ELF-1 (cell line): ENCODE measurements around the gene YEATS2.

Experiments used
- DNase-seq: peaks from one replicate; pipeline ENCODE4 v3.0.0-alpha.2; 2016; ENCODE audit warnings: low read depth, low spot score

Gene YEATS2

DNA sequence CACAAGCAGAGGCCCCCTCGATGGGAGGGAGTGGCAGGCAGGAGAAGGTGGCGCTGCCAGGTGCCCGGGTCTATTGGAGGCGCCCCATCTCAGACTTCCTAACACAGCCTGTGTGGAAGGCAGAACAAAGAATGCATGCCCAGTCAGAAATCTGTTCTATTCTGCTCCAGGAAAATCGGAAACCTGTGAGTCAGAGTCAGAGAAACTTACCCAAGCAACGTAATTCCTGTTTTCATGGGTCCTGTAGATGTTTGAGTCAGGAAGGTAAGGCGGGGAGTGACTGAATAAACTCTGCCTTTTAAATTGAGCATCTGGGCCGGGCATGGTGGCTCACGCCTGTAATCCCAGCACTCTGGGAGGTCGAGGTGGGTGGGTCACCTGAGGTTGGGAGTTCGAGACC is 114.0 kb downstream of the YEATS2 start:
- no peak for DNase-seq

DNA sequence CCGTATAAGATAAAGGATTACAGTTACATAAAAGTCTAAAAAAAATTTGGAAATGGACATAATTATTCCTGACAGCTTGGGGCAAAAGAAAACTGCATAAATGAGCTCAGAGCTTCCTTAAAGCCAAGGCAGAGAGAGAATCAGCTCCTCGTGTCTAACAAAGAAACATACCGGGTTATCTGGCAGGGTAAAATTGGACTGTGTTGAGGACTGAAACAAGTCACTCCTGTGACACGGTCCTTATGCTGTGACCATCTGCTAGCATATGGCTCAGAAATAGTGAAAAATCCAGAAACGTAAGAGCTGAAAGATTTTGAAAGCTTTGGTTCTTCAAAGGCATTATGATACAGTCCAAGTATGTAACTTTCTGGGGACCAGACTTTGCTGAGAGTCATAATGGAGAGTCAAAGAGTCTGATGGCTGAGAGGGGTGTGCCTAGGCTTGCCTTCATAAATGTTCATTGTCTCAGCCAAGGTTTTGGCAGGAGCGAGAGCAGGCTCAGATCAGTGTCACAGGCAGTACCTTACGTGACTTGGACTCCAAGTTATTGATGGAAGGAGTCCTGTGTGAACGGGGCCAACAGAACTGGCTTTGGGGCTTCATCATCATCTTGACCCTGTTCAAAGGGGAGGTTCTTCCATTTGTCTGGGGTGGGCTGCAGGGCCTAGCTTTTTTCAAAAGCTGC is 115.3 kb downstream of the YEATS2 start:
- DNase-seq = no peak

DNA sequence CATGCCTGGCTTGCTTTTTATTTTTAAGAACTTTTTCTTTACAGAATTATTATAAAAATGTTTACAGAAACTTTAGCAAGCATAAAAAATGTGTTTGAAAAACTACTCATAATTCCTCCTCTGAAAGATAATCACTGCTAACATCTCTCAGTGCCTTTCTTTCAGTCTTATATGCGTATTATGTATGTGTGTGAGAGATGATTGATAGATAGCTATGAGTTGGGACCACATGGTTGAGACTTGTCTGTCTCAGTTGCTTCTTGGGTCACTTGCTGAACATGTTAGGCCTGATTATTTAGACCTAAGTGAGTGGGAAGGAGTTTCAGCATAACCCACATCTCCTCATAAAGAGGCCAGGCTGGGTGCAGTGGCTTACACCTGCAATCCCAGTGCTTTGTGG is 116.6 kb downstream of the YEATS2 start:
- DNase-seq = no peak

DNA sequence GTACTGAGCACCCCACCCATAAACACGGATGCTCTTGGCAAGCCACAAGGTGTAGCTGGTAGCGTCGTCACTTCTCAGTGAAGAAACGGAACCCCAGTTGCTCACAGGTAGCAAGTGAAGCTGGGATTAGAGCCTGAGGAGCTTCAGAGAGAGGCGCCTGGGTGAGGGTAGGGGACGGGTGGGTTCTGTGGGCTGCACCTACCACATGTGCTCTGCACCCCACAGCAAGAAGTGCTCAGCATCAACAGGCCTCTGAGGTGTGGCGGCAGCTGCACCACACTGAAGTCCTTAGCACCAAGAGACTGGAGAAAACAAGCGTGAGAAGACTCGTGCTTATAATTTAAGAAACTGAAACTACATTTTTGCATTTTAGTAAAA is 118.0 kb downstream of the YEATS2 start:
- no peak for DNase-seq

DNA sequence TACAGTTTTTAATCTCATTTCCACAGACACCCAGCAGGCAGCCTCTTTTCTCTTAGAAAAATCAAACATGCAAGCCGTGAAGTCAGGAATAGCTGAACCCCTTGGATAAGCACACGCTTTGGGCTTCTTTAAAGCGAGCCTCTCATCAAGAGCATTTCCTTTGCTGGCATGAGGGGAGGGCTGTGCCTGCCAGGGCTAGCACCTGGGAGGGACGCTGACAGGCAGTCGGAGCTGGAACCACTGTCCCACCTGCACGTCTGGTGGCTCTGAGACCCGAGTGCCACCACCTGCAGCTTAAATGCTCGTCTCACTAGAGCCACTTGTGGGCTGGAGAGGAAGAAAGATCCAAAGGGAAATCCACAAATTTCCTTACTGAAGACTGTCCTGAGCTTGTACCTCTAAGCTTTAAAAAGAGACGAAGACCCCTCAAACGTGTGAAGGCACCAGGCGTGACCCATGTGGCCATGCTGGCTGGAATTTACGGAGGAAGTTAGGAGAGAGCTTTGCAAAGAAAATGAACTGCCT is 118.4 kb downstream of the YEATS2 start:
- DNase-seq = no peak

DNA sequence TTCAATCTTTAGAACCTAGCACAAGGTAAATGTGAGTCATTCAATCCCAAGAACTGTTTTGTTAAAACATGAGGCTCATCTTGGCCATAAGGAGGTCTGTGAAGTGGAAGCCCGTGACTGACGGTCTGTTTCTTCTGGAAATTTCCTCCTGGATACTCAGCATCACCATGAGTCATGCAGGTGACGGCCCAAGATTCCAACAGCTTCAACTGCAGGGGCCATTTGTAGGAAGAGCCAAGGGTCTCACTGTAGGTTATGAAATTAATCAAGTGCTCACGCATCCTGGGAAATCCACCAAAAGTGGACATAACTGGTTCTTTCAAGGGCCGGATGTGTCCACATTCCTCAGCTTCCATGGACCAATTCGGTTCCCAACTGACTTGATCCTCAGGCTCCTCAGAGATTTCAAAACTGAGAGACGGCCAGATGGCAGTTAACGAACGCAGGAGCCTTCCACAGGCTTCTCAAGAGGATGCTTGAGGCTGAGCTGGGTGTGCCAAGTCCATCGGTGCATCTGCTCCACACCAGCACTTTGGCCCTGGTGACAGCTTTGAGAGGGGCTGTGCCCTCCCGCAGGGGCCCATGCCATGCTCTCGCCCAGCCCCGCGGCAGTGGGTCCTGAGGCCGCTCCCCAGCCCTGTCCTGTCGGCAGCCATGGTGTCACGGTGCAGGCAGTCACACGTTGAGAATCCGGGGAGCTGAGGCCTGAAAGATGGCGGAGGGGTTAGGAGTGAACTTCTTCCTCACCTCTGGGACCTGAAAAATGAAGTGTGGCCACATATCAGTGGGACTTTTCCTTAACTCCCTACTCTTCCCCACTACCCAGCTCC is 119.3 kb downstream of the YEATS2 start:
- no peak for DNase-seq

DNA sequence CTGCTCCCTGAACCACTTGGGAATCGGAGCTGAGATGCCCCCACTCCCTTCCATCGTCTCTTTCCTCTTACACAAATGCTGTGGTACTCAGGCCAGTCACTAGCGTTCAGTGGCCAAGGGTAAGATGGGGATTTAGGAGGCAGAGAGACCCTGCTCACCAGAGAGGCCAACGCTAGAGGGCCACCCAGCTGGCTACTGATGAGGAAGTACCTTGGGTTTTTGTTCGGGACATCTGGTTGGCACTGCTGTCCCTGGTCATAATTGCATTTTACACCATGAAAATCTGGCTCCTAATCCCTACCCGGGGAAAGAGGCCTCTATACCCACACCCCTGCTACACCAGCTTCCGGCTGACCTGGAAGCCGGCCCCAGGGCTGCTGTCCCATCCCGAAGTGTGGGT is 120.0 kb downstream of the YEATS2 start:
- DNase-seq = no peak

DNA sequence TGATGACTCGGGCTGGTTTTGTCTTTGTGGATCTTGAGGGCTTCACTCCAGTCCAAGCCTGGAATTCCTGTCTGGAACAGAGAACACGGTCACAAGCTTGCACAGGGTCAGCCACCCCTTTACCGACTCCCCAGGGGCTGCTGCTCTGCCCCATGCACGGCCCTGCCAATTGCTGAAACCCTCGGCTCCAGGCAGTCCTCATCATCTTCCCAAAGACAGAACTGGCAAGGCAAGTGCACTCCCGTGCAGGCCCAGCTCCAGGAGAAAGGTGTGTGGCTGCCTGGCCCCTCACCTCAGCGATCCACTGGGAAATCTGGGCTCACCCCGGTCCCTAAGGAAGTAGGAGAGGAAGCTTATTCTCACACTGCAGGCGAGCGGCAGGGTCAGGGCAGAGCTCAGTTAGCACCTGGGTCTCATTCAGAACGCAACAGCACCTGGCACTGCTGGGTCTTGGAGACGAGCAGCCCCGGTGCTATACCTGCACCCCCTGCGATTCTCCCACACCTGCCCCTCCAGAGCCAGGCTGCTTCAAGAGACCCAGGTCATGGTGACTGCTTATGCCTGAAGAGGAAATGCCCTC is 120.5 kb downstream of the YEATS2 start:
- DNase-seq = no peak

DNA sequence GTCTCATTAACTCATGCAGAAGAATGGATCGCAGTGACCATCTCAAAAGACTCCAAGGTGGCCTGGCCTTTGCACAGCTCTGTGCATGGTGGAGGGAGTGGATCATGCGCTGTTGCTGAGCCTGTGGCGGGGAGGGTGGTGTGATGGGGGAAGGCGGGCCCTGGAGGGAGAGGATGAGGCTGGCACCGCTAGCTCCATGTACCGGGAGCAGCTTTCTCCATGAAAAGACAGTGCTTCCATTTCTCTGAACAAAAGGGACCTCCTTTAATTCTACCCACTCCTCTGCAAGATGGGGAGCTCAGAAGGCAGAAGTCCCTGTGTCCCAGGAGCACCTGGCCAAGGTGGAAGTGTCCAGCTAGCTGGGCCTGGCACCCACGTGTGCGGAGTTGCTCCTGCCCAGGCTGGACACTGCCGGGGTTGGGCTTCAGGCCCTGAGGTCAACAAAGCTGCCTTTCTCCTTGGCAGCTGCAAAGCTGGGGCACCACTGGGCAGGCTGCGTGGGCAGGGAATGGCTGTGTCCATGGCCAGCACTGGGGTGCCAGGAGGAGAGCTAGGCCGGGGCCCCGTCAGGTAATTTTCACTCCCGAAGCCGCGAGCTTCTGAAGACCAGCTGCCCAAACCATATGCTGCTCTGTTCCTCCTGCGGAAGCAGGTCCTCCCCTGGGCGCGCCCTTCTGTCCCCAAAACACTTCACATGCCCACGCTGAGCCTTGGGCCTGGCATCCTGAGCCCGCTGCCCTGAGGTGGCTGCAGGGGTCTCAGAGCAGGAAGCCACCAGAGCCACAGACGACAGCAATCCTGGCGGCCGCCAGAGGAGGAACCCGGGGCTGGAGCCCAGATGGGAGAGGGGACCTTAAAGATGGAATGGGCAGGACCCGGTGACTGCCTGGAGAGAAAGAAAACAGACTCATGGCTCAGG is 121.4 kb downstream of the YEATS2 start:
- no peak for DNase-seq

DNA sequence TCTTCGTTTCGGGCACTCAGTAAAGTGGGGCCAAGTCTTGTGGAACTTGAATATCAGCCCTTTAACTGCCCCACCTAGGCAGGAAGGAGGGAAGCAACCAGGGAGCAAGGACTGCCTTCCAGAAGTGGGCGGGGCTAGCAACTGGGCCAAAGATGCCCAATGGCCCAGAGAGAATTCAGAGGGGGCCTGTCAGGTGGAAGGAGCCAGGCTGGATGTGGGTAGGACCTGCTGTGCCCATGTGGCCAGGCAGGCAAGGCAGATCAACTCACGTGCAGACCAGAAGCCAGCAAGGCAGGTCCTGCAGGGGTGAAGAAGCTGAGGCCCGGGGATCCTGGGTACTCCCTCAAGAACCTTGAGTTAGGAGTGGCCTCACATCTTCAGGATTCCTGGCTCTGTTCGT is 122.2 kb downstream of the YEATS2 start:
- no peak for DNase-seq

DNA sequence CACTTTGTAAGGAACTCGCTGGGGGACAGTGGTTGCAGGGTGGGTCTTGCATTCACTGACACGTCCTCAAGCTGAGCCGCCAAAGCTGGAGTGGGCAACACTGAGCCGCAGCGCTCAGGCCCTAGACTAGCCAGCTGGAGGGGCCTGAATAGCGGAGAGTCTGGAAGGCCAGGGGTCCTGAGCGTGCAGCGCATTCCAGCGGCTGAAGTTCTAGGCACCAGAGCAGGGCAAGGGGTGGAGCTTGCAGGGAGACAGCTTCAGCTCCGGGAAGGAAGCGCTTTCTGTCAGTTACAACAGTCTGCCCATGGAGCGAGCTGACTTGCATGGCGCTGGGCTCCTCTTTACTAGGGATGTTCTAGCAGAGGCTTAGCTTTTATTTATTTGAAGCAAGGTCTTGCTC is 125.0 kb downstream of the YEATS2 start:
- peak; percentile 88 for DNase-seq

DNA sequence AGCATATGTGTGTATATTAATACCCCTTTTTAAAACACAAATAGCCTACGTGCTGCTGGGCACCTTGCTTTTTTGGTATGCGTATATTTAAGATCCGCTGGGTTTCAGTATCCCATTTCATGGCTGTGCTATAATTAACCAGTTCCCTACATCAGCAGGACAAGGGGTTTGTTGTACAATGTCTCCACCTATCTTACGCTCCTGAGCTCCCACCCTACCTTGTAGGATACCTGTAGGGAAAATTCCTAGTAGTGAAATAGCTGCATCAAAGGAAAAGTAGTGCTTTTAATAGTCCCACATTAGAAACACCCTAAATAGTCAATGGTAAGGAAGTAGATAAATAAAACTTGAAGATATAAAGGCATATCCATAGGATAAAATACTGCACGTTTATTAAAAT is 126.4 kb downstream of the YEATS2 start:
- DNase-seq = no peak

DNA sequence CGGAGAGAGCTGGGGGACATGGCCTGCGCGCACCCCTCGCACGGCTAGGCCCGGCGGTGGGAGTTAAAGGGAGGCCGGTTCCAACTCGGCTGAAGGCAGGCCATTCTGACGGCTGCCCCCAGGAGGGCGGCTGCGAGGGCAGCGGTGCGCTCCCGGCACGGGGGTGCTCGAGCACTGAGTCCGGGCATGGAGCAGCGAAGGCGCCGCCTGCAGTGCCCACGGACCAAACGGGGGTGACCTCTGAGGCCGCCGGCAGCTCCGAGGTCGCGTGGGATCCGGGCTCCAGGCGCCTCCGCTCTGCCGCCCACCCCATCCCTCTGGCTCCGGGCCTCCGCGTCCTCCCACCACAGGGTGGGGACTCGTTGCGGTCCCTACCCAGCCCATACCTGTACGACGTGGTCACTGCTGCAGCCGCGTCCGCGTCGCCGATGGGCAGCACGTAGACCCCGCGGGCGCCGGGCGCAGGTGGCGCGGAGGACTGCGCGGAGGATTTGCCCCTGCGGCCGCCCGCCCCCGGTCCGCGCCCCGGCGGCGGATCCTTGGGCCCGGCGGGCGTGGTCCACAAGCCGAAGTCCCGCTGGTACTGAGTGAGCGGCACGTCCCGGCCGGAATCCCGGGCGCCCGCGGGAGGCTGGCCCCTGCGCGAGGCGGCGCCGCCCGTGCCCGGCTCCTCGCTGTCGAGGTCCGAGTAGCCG is 127.3 kb downstream of the YEATS2 start:
- peak; percentile 41 for DNase-seq

DNA sequence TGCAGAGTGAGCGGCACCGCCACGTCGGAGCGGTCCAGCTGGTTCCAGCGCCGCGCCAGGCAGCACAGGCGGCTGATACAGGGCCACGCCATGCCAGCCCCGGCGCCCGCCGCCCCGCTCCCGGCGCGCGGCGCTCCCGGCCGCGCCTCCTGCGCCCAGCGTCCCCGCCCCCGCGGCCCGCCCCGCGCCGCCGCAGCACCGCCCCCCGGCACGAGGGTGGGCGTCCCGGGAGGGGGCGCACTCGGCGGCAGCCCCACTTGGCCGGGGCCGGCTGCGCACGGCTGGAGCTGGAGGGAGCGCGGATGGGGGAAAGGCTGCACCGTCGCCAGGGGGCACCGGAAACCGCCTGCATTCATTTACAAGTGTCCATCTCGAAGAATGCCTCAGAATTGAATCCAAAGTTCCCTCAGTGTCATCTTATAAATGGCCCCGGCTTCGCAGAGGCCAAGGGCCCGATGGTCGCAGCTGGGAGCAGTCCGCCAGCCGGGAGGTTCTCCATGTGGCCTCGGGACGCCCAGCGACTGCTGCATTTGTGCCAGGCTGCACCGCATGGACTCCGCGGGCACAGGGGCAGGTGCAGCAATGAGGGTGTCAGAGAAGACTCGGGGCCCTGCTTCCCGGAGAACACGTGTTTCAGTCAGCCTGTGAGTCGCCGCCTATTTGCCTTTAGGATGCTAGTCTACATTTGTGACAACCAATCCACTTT is 128.0 kb downstream of the YEATS2 start, which contains the start of gene MAP6D1:
TSS of gene MAP6D1 (minus strand) at position 122 of the 706 bp plus-strand sequence. CDS start at position 92, 30 bp downstream.
- peak; percentile 86 for DNase-seq

DNA sequence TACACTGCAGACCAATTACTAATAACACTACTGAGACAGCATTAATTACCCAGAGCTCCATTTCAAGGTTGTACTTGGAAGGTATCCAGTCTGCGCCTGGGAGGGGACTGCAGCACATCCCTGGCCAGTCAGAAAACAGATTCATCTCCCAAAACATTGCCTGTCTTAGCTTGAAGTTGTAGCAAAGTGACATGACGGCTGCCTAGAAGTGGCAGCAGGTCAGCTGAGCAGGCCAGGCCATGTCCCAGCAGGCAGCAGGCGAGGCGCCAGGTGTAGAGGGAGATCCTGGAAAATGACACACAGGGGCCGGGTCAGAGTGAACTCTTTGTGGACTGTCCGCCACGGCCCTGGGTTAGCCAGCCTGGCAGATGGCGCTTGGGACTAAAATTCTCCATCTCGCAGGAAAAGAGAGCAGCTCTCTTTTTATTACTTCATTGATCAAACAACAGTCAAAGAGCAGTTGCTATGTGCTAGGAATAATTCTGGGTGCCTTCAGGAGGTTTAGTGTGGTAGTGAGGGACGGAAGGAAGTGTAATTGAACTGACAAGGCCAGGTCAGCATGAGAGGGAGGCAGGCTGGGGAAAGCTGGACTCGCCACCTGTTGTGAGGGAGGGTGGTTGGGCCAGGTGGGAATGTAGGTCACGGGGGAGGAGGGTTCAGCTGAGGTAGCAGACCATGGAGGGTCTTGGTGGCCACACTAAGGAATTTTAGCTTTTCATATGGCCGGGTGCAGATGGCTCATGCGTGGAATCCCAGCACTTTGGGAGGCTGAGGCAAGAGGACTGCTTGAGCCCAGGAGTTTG is 129.1 kb downstream of the YEATS2 start:
- no peak for DNase-seq

DNA sequence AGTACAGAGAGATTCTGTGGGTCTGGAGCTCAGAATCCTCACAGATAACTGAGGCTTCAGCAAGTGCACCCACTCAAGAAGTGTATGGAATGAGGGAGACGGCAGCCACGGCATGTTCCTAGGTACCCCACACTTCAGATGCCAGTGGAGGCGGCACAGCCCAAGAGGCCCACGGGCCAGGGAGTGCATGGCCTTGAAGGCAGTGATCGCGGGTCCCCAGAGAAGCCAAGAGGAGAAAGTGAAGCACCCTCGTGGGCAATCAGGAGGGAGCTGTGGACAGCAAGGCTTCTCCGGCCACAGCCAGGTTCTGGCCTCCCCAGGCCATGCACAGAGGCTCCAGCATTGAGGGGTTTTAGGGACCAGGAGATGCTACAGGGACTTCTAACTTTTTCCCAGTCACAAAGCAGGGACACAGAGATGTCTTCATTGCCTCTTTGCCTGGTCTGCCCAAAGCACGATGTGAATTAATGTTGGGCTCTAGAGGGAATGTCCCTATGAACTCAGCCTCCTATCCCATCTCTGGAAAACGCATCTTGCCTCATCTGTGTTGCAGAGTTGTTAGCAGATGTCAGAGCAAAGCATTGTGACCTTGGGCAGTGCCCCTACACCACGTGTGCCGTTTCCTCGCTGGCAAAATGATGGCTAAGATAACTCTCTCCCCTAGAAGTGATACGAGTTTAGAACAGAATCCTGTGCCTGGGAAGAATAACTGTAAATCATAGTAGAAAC is 130.4 kb downstream of the YEATS2 start:
- no peak for DNase-seq

DNA sequence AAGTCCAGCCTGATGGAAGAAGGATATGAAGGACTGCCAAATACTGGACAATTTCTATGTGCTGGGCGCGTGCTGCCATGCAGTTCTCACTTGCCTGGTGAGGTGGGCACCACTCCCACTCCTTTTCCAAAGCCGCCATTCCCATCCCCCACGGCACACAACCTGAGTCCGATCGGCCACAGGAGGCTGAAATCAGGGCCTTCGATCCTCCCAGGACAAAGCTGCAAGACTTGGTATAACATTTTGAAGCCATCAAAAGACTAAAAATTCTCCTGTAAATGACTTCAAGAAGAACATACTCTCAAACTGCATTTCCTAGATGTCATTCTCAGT is 130.9 kb downstream of the YEATS2 start:
- DNase-seq = no peak

DNA sequence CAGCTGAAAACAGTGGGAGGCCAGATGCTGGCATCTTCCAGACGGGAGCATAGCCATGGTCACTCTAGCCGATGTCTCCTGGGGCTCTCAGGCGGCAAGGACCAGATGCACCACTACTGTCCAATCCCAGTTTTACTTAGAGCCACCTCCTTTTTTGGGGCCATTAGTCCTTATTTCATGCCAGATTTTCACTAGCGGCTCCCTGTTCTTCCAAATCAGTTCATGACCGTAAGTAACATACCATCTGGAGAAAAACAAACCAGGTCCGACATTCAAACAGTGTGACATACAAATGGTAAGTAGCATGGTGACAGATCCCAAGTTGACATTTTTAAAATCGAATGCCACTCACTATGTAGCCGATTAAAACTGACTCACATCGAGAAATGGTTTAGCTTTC is 131.9 kb downstream of the YEATS2 start:
- DNase-seq = no peak

DNA sequence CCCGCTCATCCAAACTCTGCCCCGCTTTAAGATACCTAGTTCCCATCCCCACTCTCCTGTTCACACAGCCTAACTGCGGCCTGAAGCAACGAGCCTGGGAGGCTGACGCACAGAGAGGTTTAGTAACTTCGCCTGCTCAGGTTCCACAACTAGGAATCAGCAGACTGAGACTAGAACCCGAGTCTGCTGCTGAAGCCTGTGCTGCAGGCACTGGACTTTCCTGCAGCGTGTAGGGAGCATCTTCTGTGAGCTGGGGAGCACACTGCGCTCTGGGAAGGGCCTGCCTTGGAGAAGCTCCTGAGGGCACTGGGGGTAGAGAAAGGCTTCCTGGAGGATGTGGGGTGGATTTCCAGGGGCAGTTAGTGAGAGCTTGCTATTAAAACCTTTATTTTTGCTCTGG is 132.6 kb downstream of the YEATS2 start:
- DNase-seq = no peak
